Hepatocyte (in vitro differentiated cells): ENCODE data around the gene MGAT1. TPM values are rescaled to one million over a fixed set of nuclear protein-coding genes. Genes with fewer than 3 reads are reported as not detected.

Source experiments
- DNase-seq: peaks from one replicate; pipeline ENCODE4 v3.0.0-alpha.2; 2016; ENCODE audit warnings: low spot score
- H2AFZ ChIP-seq: fragments of 200-600 bp; sonication (generic); 2 replicates; pipeline ENCODE4 v1.6.0; 2016; ENCODE audit warnings: antibody characterized with exemption, mild to moderate bottlenecking
- H3K27ac ChIP-seq: fragments of 200-600 bp; sonication (generic); 2 replicates; pipeline ENCODE4 v1.5.1; 2016; ENCODE audit warnings: mild to moderate bottlenecking
- H3K27me3 ChIP-seq: fragments of 200-600 bp; sonication (generic); 2 replicates; pipeline ENCODE4 v1.6.1; 2016
- H3K36me3 ChIP-seq: fragments of 200-600 bp; sonication (generic); replicated peaks from 2 replicates; pipeline ENCODE4 v1.5.1; 2016; ENCODE audit warnings: low read depth; ENCODE audit not compliant: insufficient read depth
- H3K4me1 ChIP-seq: fragments of 200-600 bp; sonication (generic); 2 replicates; pipeline ENCODE4 v1.5.1; 2016; ENCODE audit warnings: mild to moderate bottlenecking, moderate library complexity; ENCODE audit not compliant: insufficient read depth
- H3K4me2 ChIP-seq: fragments of 200-600 bp; sonication (generic); 2 replicates; pipeline ENCODE4 v1.6.0; 2016
- H3K4me3 ChIP-seq: fragments of 200-600 bp; sonication (generic); 2 replicates; pipeline ENCODE4 v1.5.1; 2016; ENCODE audit warnings: mild to moderate bottlenecking
- H3K79me2 ChIP-seq: fragments of 200-600 bp; sonication (generic); 2 replicates; pipeline ENCODE4 v1.6.0; 2017; ENCODE audit warnings: mild to moderate bottlenecking
- H3K9me2 ChIP-seq: fragments of 200-600 bp; sonication (generic); replicated peaks from 2 replicates; pipeline ENCODE4 v1.6.0; 2017; ENCODE audit warnings: mild to moderate bottlenecking; ENCODE audit not compliant: insufficient read depth
- H3K9me3 ChIP-seq: fragments of 200-600 bp; sonication (generic); 2 replicates; pipeline ENCODE4 v1.5.1; 2016; ENCODE audit warnings: low read depth, mild to moderate bottlenecking
- H4K20me1 ChIP-seq: fragments of 200-600 bp; sonication (generic); 2 replicates; pipeline ENCODE4 v1.6.0; 2016; ENCODE audit warnings: mild to moderate bottlenecking; ENCODE audit not compliant: insufficient read depth, poor library complexity, severe bottlenecking
- CTCF ChIP-seq: fragments of 200-600 bp; sonication (generic); IDR thresholded peaks from 2 replicates; pipeline ENCODE4 v1.5.1; 2016; ENCODE audit warnings: antibody characterized with exemption, mild to moderate bottlenecking; ENCODE audit not compliant: poor library complexity
- EZH2 ChIP-seq: fragments of 200-600 bp; sonication (generic); IDR thresholded peaks from 2 replicates; pipeline ENCODE4 v1.6.1; 2016; ENCODE audit warnings: antibody characterized with exemption, mild to moderate bottlenecking, borderline replicate concordance
- EZH2phosphoT487 ChIP-seq: fragments of 200-600 bp; sonication (generic); IDR thresholded peaks from one replicate; pipeline ENCODE4 v1.6.1; 2018; ENCODE audit warnings: antibody characterized with exemption, mild to moderate bottlenecking, low read depth, moderate library complexity; ENCODE audit not compliant: unreplicated experiment, severe bottlenecking
- WGBS: methylation state at CpG from one replicate; pipeline ENCODE4 v1.1.6; 2016; ENCODE audit warnings: low lambda C conversion rate; ENCODE audit errors: missing lambda C conversion rate; 5-methylcytosine and 5-hydroxymethylcytosine counted together
- polyA plus RNA-seq: library from polyadenylated mRNA; unstranded; fragments of >200 nt; fragmentation: Nextera tagmentation; extraction: Ambion mirVana; gene quantifications from 2 replicates; pipeline ENCODE4 v1.2.1, GENCODE V29; 2016
- total RNA-seq: library from RNA; depleted of rRNA; stranded (reverse); fragments of >200 nt; gene quantifications from 2 replicates; pipeline ENCODE4 v1.2.3, GENCODE V29; 2014

Gene MGAT1
- total and polyA plus RNA-seq, 2 experiments from 2014 or later, result 137 to 151 TPM

DNA sequence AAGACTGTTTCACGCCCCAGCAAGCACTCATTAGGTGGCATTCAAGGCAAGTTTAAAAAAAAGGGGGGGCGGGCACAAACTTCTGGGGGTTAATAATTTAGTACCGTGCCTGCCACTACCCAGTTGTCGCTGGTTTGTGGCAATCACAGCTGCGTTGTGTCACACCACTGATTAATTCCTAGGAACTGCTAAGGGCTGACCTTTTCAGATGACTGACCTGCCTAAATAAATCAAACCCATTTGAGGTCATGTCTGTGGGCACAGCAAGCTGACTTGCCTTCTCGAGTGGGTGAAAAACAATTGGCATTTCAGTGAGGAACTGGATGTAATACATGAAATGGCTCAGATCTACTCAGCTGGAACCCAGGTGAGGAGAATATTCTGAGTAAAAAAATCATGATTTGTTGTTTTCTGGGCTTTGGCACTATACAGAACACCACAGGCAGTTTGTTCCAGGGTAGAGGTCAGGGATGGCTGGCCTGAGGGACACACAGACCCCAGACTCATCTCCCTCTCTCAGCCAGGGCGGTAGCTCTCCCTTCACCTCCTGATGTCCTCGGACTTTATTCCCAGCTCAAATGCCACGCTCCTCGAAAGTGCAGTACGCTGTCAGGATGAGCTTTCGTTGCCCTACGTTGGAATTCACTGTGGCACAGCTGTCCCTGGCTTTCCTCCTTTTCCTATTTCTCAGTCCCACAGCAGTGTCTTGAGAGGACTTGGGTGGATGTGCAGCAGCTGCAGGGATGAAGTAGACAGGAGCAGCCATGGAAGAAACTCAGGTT is 15.5 kb upstream of the MGAT1 start:
- no peak overlapping the region for H2AFZ ChIP-seq
- H3K79me2 ChIP-seq, result no peaks in the 10 kb centered on the region
- H3K9me2 ChIP-seq, result no peaks in the 10 kb centered on the region
- H3K27ac ChIP-seq, result peak overlapping the region; percentile 86
- no peak for DNase-seq
- no peaks in the 10 kb centered on the region for H4K20me1 ChIP-seq
- H3K27me3 ChIP-seq, result no peaks in the 10 kb centered on the region
- no peaks in the 10 kb centered on the region for H3K36me3 ChIP-seq
- 86% methylated on average over 13 of the region's 13 CpGs for WGBS
- no peak overlapping the region for H3K4me2 ChIP-seq
- TF ChIP-seq CTCF (no peak), EZH2 (no peak), EZH2phosphoT487 (no peak)
- peaks cover 15% of the 10 kb centered on the region for H3K4me1 ChIP-seq
- no peak overlapping the region for H3K4me3 ChIP-seq
- H3K9me3 ChIP-seq, result no peaks in the 10 kb centered on the region

GRCh38 chr5:180816608-180817534 is 14.3 kb upstream of the MGAT1 start:
- H3K4me3 ChIP-seq, result no peak overlapping the region
- H3K27me3 ChIP-seq, result no peaks in the 10 kb centered on the region
- TF ChIP-seq EZH2 (no peak), EZH2phosphoT487 (no peak), CTCF (no peak)
- H3K36me3 ChIP-seq, result no peaks in the 10 kb centered on the region
- H4K20me1 ChIP-seq, result no peaks in the 10 kb centered on the region
- DNase-seq, result no peak
- no peaks in the 10 kb centered on the region for H3K9me2 ChIP-seq
- peaks cover 4% of the 10 kb centered on the region for H3K79me2 ChIP-seq
- H3K4me1 ChIP-seq, result peaks cover 18% of the 10 kb centered on the region
- H2AFZ ChIP-seq, result peak overlapping the region; percentile 54
- peak overlapping the region; percentile 44 for H3K4me2 ChIP-seq
- WGBS, result 40% methylated on average over 13 of the region's 13 CpGs
- H3K27ac ChIP-seq, result peak overlapping the region; percentile 86
- no peaks in the 10 kb centered on the region for H3K9me3 ChIP-seq

GRCh38 chr5:180815293-180815917 is 12.8 kb upstream of the MGAT1 start:
- TF ChIP-seq EZH2, result no peak
- TF ChIP-seq CTCF, result no peak
- no peak for TF ChIP-seq EZH2phosphoT487
- no peaks in the 10 kb centered on the region for H3K9me3 ChIP-seq
- peaks cover 26% of the 10 kb centered on the region for H3K4me1 ChIP-seq
- H3K4me3 ChIP-seq, result no peak overlapping the region
- WGBS, result 85% methylated on average over 9 of the region's 9 CpGs
- no peaks in the 10 kb centered on the region for H3K27me3 ChIP-seq
- H3K36me3 ChIP-seq, result no peaks in the 10 kb centered on the region
- H3K9me2 ChIP-seq, result no peaks in the 10 kb centered on the region
- no peaks in the 10 kb centered on the region for H4K20me1 ChIP-seq
- H3K27ac ChIP-seq, result no peak overlapping the region
- peaks cover 10% of the 10 kb centered on the region for H3K79me2 ChIP-seq
- no peak overlapping the region for H2AFZ ChIP-seq
- no peak for DNase-seq
- no peak overlapping the region for H3K4me2 ChIP-seq
